Activated effector memory CD4-positive, alpha-beta T cell treated with Interleukin-2 at 50 U/mL for 16 hours (primary cell): ENCODE data around the gene SYPL1.

ENCODE experiments used
- DNase-seq: peaks from one replicate; pipeline ENCODE4 v3.0.0-alpha.2; 2020

Gene SYPL1

DNA sequence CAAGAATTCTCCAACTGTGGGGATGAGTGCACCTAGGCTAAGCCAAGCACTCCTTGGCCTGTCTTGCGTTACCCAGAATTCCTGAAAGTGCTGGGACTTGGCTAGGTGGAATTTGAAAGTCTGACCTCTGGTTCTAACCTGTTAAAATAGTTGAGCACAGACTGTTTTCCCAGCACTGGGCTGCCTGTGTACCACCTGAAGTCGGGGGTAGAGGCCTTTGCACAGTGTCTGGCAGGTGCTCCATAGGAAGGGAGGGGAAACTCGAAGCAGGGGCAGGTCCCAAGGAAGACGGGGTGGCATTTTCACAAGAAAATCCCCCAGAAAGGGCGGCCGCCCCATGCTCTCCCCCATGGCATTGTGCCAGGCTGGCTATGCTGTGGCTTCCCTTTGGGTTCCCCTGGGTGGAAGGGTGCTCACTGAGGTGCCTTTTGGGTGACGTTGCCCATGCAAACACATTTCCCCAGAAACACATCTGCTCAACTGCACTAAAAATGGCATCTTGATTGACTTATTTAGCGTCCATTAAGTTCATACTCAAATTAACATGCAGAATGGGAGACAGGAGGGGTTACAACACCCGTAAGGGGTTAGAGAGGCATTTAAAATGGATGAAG is 62.9 kb downstream of the SYPL1 start:
- DNase-seq, result no peak

DNA sequence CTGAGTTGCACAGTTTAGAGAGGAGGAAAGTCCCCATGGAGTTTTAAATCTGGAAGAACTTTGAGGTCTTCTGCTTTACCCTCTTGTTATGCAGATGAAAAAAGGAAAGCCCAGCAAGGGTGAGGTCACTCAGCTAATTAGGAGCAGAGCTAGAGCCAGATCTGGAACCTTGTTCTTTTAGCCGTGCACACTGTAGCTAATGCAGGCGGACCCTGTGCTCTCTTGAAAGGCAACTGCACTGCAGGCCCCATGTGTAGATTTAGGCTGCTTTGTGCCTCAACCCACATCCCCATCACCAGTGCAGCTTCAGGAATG is 63.4 kb downstream of the SYPL1 start:
- DNase-seq, result no peak

DNA sequence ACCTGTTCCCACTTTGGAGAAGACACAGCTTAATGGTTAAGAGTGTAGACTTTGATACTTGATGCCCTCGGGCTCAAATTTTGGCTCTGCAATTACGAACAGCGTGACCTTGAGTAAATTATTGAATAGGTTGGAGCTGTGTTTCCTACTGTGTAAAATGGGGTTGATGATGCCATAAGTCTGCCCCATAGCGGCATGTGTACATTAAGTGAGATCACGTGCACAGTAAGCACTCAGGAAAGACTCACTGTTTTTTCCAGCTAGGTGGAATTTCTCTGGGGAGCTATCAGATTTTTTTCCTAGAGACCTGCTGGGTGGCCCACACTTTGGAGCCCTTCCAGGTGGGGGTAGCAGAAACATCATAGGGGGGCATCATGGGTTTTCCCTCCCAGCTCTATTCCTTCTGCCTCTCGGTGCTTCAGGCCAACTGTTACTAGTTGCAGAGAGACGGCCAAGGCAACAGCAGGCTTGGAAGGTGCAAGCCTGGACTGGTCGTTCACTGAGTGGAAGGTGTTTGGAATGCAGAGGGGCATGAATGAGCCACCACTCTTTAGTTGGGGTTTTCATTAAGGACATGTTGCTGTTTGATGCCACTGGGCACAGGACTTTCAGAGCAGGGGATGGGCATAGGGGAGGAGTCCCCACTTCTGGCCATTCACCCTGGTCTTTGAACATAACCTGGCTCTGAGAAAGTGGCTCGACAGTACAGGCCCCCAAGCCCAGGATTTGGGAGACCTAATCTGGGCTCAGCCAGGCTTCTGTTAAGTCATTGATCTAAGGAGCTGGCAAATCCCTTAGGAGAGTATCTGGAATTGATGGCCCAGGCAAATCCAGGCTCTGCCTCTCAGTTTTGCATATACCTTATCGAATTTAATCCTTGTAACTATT is 64.0 kb downstream of the SYPL1 start:
- no peak for DNase-seq

DNA sequence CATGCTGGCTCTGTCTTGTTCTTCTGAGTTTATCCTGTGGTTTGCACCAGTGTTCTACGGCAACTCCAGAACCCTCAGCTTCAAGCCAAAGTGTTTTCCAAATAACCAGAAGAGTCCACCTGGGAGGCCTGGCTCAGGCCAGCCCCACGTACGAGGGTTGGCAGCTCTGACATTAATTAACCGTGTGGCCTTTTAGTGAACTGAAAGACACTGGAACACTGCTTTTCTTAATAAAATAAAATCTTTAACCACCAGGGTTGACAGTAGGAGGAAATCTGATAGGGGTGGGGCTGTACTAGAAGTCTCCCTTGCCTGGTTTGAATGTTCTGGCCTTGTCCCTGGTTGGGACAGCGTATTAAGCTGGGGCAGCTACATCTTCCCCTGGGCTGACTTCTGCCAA is 64.9 kb downstream of the SYPL1 start:
- DNase-seq, result no peak

DNA sequence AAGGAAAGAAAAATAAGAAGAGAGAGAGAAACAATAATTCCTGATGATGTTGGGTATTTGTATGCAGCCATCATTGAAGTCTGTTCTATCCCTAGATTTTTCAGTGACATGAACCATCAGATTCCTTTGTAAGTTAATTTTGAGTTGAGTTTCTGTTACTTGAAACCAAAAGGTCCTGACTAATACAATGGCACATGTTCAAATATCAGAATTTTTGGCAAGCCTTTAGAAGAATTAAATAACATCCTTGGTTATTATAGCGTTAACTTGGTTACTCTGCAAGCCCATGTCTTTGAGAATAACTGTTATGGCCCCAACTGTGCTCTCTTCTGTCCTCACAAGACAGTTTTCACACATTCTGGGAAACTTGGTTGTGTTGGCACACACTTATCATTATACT is 66.5 kb downstream of the SYPL1 start:
- DNase-seq, result no peak

DNA sequence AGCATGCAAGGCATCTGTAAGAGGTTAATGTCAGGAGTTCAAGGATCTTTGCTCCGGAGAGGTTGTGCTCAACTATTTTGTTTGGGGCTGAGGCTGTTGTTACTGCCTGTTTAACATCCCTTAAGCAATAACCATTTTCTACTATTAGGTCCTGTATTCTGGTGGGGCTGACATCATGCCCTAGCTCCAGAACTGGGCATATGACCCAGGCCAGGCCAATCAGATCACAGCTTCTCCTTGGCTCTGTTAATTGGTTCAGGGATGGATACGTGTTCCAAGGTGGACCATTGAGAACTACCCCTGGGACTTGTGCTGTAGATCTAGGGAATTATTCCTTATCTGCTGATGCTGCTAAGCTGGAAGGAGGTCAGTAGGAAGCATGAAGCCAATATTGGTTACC is 67.0 kb downstream of the SYPL1 start:
- no peak for DNase-seq

DNA sequence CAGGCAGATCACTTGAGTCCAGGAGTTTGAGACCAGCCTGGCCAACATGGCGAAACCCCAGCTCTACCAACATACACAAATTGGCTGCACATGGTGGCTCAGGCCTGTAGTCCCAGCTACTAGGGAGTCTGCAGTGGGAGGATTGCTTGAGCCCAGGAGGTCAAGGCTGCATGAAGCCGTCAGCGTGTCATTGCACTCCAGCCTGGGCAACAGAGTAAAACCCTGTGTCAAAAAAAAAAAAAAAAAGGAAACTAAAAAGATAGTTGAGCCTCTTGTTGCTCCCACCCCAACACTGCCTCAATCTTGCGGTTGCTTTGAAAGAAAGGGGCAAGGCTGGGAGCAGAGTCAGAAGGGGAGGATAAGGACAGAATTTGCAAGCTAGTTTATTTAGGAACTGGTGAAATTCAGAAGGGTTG is 69.9 kb downstream of the SYPL1 start:
- no peak for DNase-seq

DNA sequence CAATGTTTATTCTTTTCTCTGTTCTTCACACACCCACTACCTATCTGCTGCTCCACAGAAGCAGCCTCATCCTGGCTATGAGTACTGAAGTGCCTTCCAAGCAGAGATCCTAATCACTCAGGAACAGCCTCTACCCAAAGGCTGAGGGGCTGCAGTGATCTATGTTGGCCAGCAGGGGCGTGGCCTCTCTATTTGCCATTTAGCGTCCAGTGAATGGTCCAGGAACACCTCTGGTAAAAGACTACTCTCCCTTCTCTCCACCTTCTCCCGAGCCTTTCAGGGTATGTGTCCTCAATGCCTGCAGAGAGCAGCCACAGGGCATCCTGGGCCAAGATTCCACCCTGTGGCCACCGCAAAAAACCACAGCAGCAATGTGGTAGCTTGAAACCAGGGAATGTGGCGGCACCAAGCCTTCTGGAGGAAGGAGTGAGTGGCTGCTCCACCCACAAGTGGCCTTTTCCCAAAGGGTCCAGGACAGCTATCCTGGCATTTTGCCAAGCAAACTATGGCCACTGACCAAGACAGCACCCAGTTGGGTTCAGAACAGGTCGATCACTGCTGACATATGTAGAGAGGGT is 70.9 kb downstream of the SYPL1 start:
- DNase-seq, result no peak
